ENCODE results near the gene PLOD3.
"Not testable (repeated sequence)": the region's sequence is repeated elsewhere in the genome, so short reads cannot be mapped to it uniquely, and the experiment has no call there.

Gene PLOD3

GRCh38 chr7:101211501-101211900, 5.9 kb downstream of the PLOD3 start:
- no peak for DNase-seq

- DNase-seq, result no peak
Measured at GRCh38 chr7:101210143-101210542, 7.2 kb downstream of the PLOD3 start.

- DNase-seq, result no peak
Measured at GRCh38 chr7:101208794-101209193, 8.6 kb downstream of the PLOD3 start.

- no peak for DNase-seq
Measured at GRCh38 chr7:101207459-101207858, 9.9 kb downstream of the PLOD3 start.

GRCh38 chr7:101206665-101207042, 10.7 kb downstream of the PLOD3 start:
- no peak for DNase-seq

GRCh38 chr7:101205901-101206664, 11.3 kb downstream of the PLOD3 start:
- DNase-seq, result no peak

- not testable (repeated sequence) for DNase-seq
Measured at GRCh38 chr7:101203740-101204738, 13.3 kb downstream of the PLOD3 start.

GRCh38 chr7:101202603-101202918, 14.8 kb downstream of the PLOD3 start:
- no peak for DNase-seq

- DNase-seq, result no peak
Measured at GRCh38 chr7:101201695-101202602, 15.4 kb downstream of the PLOD3 start.

GRCh38 chr7:101200862-101201599, 16.4 kb downstream of the PLOD3 start, which contains the start of gene MOGAT3:
TSS of gene MOGAT3 (minus strand) at chr7:101201036. CDS start at chr7:101200854, 182 bp downstream.
- DNase-seq, result no peak

- no peak for DNase-seq
Measured at GRCh38 chr7:101200504-101200861, 16.9 kb downstream of the PLOD3 start.

- not testable (repeated sequence) for DNase-seq
Measured at GRCh38 chr7:101199522-101199921, 17.9 kb downstream of the PLOD3 start.

GRCh38 chr7:101198476-101198875, 18.9 kb downstream of the PLOD3 start:
- DNase-seq, result no peak

GRCh38 chr7:101197991-101198390, 19.4 kb downstream of the PLOD3 start:
- DNase-seq, result no peak

GRCh38 chr7:101195884-101196283, 21.5 kb downstream of the PLOD3 start:
- DNase-seq, result no peak

- DNase-seq, result no peak
Measured at GRCh38 chr7:101189109-101189508, 28.3 kb downstream of the PLOD3 start.

- no peak for DNase-seq
Measured at GRCh38 chr7:101186844-101187428, 30.4 kb downstream of the PLOD3 start.

GRCh38 chr7:101186194-101186593, 31.2 kb downstream of the PLOD3 start:
- DNase-seq, result no peak

GRCh38 chr7:101185258-101185839, 32.0 kb downstream of the PLOD3 start:
- no peak for DNase-seq

GRCh38 chr7:101180130-101180755, 37.1 kb downstream of the PLOD3 start, which contains the start of gene NAT16:
TSS of gene NAT16 (minus strand) at chr7:101180293. CDS start at chr7:101174807, 5,486 bp downstream.
- no peak for DNase-seq

- DNase-seq, result no peak
Measured at GRCh38 chr7:101179713-101180112, 37.7 kb downstream of the PLOD3 start.

Data from NCI-H510A (cell line).